ENCODE measurements around the gene FOXO6.

GRCh38 chr1:41383094-41383852, 22.0 kb downstream of the FOXO6 start:
- TF ChIP-seq, protein P1, sequence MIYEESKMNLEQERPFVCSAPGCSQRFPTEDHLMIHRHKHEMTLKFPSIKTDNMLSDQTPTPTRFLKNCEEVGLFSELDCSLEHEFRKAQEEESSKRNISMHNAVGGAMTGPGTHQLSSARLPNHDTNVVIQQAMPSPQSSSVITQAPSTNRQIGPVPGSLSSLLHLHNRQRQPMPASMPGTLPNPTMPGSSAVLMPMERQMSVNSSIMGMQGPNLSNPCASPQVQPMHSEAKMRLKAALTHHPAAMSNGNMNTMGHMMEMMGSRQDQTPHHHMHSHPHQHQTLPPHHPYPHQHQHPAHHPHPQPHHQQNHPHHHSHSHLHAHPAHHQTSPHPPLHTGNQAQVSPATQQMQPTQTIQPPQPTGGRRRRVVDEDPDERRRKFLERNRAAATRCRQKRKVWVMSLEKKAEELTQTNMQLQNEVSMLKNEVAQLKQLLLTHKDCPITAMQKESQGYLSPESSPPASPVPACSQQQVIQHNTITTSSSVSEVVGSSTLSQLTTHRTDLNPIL (CRISPR knock-in tag; IDR thresholded peaks at IDR 0.05; ENCODE audit: low read depth), result no peak
- TF ChIP-seq ZFP30 (CRISPR knock-in tag; IDR thresholded peaks at IDR 0.05) (no peak), ZFP3 (CRISPR knock-in tag; IDR thresholded peaks at IDR 0.05) (no peak), PATZ1 (CRISPR knock-in tag; IDR thresholded peaks at IDR 0.05; ENCODE audit: borderline replicate concordance) (no peak), RARB (CRISPR knock-in tag; IDR thresholded peaks at IDR 0.05) (no peak), TCF4 (CRISPR knock-in tag; IDR thresholded peaks at IDR 0.05; ENCODE audit: borderline replicate concordance) (no peak), BACH2 (CRISPR knock-in tag; IDR thresholded peaks at IDR 0.05; ENCODE audit: borderline replicate concordance) (no peak), TOX (CRISPR knock-in tag; IDR thresholded peaks at IDR 0.05; ENCODE audit: borderline replicate concordance) (no peak), ZNF8 (CRISPR knock-in tag; IDR thresholded peaks at IDR 0.05) (no peak), ARNTL (CRISPR knock-in tag; IDR thresholded peaks at IDR 0.05; ENCODE audit: borderline replicate concordance, low read depth) (no peak), CSDC2 (CRISPR knock-in tag; IDR thresholded peaks at IDR 0.05) (no peak)
- TF ChIP-seq, protein P2, sequence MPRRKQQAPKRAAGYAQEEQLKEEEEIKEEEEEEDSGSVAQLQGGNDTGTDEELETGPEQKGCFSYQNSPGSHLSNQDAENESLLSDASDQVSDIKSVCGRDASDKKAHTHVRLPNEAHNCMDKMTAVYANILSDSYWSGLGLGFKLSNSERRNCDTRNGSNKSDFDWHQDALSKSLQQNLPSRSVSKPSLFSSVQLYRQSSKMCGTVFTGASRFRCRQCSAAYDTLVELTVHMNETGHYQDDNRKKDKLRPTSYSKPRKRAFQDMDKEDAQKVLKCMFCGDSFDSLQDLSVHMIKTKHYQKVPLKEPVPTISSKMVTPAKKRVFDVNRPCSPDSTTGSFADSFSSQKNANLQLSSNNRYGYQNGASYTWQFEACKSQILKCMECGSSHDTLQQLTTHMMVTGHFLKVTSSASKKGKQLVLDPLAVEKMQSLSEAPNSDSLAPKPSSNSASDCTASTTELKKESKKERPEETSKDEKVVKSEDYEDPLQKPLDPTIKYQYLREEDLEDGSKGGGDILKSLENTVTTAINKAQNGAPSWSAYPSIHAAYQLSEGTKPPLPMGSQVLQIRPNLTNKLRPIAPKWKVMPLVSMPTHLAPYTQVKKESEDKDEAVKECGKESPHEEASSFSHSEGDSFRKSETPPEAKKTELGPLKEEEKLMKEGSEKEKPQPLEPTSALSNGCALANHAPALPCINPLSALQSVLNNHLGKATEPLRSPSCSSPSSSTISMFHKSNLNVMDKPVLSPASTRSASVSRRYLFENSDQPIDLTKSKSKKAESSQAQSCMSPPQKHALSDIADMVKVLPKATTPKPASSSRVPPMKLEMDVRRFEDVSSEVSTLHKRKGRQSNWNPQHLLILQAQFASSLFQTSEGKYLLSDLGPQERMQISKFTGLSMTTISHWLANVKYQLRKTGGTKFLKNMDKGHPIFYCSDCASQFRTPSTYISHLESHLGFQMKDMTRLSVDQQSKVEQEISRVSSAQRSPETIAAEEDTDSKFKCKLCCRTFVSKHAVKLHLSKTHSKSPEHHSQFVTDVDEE (CRISPR knock-in tag; IDR thresholded peaks at IDR 0.05), result no peak
